A673 (cell line): ENCODE data around the gene PHAX. TPM values are rescaled to one million over a fixed set of nuclear protein-coding genes. Genes with fewer than 3 reads are reported as not detected.
"Not testable (repeated sequence)": the region's sequence is repeated elsewhere in the genome, so short reads cannot be mapped to it uniquely, and the experiment has no call there.

ENCODE experiments used
- Bru-seq: library from RNA; stranded (reverse); fragments of 400-500 nt; gene quantifications from one replicate; lab custom pipeline; 2021; lab: Mats Ljungman, UMichigan
- BruChase-seq, 2 experiments: library from RNA; stranded (reverse); fragments of 400-500 nt; gene quantifications; one replicate each; lab custom pipeline; 2021; lab: Mats Ljungman, UMichigan
- BruUV-seq: library from RNA; stranded (reverse); fragments of 400-500 nt; replicated peaks from 2 replicates; lab custom pipeline; 2021; lab: Mats Ljungman, UMichigan
- CTCF ChIA-PET: fragments of 300-600 bp; sonication (Branson Sonifier 250); formaldehyde crosslinking; loops from one replicate; lab custom pipeline; 2022; ENCODE audit warnings: antibody characterized with exemption; lab: Charles Lee
- POLR2A ChIA-PET: fragments of 300-600 bp; sonication (Branson Sonifier 250); formaldehyde crosslinking; loops from one replicate; lab custom pipeline; 2022; ENCODE audit warnings: antibody characterized with exemption; ENCODE audit not compliant: low non-redundant PET; lab: Charles Lee
- DNase-seq: peaks from one replicate; pipeline ENCODE4 v3.0.0-alpha.2; 2015; ENCODE audit warnings: low spot score
- H3K27ac ChIP-seq: fragments of 200-600 bp; sonication (generic); 2 replicates; pipeline ENCODE4 v1.5.1; 2016; ENCODE audit warnings: mixed run types, low read depth, mild to moderate bottlenecking, mixed read lengths, antibody characterized with exemption, low read length; ENCODE audit not compliant: poor library complexity, severe bottlenecking
- H3K27me3 ChIP-seq: fragments of 200-600 bp; sonication (generic); replicated peaks from 2 replicates; pipeline ENCODE4 v1.6.1; 2017; ENCODE audit warnings: mixed run types, low read depth, mild to moderate bottlenecking, mixed read lengths, antibody characterized with exemption, low read length; ENCODE audit not compliant: insufficient read depth, poor library complexity
- H3K36me3 ChIP-seq: fragments of 200-600 bp; sonication (generic); 2 replicates; pipeline ENCODE4 v1.6.1; 2016; ENCODE audit warnings: mixed run types, mild to moderate bottlenecking, mixed read lengths, antibody characterized with exemption, low read length; ENCODE audit not compliant: insufficient read depth, poor library complexity, severe bottlenecking
- H3K4me1 ChIP-seq: fragments of 200-600 bp; sonication (generic); 2 replicates; pipeline ENCODE4 v1.6.1; 2017; ENCODE audit warnings: mixed run types, mild to moderate bottlenecking, mixed read lengths, antibody characterized with exemption, low read length; ENCODE audit not compliant: insufficient read depth, poor library complexity, severe bottlenecking
- H3K4me3 ChIP-seq: fragments of 200-600 bp; sonication (generic); 2 replicates; pipeline ENCODE4 v1.5.1; 2016; ENCODE audit warnings: low read depth, mixed run types, mild to moderate bottlenecking, mixed read lengths, low read length; ENCODE audit not compliant: poor library complexity, severe bottlenecking
- H3K9me3 ChIP-seq: fragments of 200-600 bp; sonication (generic); 2 replicates; pipeline ENCODE4 v1.6.1; 2016; ENCODE audit warnings: mixed run types, low read depth, mild to moderate bottlenecking, mixed read lengths, antibody characterized with exemption, low read length; ENCODE audit not compliant: poor library complexity, severe bottlenecking
- CTCF ChIP-seq: fragments of 300-800, 200-600 bp; sonication (generic); conservative IDR thresholded peaks from 2 replicates; pipeline ENCODE4 v1.5.1; 2017; ENCODE audit warnings: low read depth, mild to moderate bottlenecking, antibody characterized with exemption, low read length, moderate library complexity, mixed read lengths
- EZH2 ChIP-seq: fragments of 200-600 bp; sonication (generic); IDR thresholded peaks from 2 replicates; pipeline ENCODE4 v1.6.1; 2017; ENCODE audit warnings: borderline replicate concordance, low read depth, mild to moderate bottlenecking, mixed read lengths, antibody characterized with exemption, low read length; ENCODE audit not compliant: poor library complexity, severe bottlenecking
- intact Hi-C: fragments of 100-400 bp; cut with micrococcal nuclease; formaldehyde crosslinking; loops from one replicate; pipeline ENCODE4 v1.10.0; 2022; ENCODE audit not compliant: unreplicated experiment
- long read RNA-seq: library from polyadenylated mRNA; stranded (forward); transcript quantifications from one replicate; pipeline ENCODE4 v2.0.0, GENCODE V29; 2022
- total RNA-seq: library from RNA; stranded (reverse); gene quantifications from 2 replicates; pipeline ENCODE4 v1.2.3, GENCODE V29; 2021

The PHAX gene
- total RNA-seq, result 71.3 and 73.1 TPM in 2 replicates
- Bru-seq, nascent RNA, result percentile 87 among the genes with signal in this experiment
- BruChase-seq, experiment 1, labeled RNA remaining after a 2-hour chase, result percentile 90 among the genes with signal in this experiment
- BruChase-seq, experiment 2, labeled RNA remaining after a 6-hour chase, result percentile 86 among the genes with signal in this experiment
- long read RNA-seq, full-length matches to known transcripts, result 57 of 77 reads
- long read RNA-seq, partial matches to known transcripts, result 8 of 77 reads
- long read RNA-seq, other reads (novel, unspliced or antisense), result 12 of 77 reads

DNA sequence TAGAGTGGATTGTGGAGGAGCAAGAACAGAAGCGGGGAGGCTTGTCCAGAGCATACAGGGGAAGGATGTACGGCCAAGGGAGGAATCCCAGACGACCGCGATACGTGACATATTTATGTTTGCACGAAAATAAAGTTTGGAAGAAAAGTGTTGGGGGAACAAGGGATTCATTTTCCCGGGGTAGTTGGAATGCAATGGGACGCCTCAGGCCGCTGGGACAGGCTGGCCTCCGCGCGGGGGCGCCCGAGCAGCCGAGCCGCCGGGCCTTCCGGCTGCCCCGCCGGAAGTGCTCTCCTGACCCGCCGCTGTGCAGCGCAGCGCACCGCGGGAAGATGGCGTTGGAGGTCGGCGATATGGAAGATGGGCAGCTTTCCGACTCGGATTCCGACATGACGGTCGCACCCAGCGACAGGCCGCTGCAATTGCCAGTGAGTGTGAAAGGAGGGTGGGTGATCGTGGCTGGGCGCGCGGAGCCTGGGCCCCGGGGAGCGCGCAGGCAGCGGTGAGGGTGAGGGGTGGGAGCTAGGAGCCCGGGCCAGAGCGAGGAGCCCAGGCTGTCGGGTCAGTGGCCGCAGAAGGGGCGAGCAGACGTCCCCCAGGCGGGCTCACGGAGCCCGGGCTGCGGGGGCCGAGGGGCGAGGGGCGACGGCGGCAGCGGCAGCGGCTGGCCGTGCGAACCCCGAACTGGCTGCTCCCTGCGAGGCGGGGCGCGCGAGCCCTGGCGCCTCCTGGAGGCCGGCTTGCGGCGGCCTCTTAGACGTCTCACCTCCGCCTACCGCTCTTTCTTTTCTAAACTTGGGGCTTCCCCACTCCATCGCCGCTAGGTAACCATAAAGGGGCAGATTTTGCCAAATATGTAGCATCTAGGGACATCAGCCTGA, at the start of gene PHAX:
TSS of gene PHAX (plus strand) at position 317 of the 881 bp plus-strand sequence. CDS start at position 333, 16 bp downstream.
- ChIA-PET CTCF (interaction anchor here (0.5 to 1.7 kb wide), 3 partner anchors 34 to 313 kb away, joined by 3 to 5 read pairs (median 3); no protein-coding TSS in a partner anchor), POLR2A (no interaction called here)
- Histone ChIP-seq H3K9me3 (no peaks in the 10 kb centered on the region), H3K4me3 (peak within 1 kb of the TSS; percentile 98), H3K36me3 (peaks cover 26% of the 10 kb centered on the region), H3K27ac (peak within 1 kb of the TSS; percentile 90), H3K4me1 (peaks cover 7% of the 10 kb centered on the region), H3K27me3 (no peaks in the 10 kb centered on the region)
- BruUV-seq, result TSS peak; percentile 44
- TF ChIP-seq CTCF, result peak; percentile 75
- TF ChIP-seq EZH2, result no peak
- intact Hi-C loops, result no loop called here
- DNase-seq, result peak; percentile 86

GRCh38 chr5:126552614-126553013, 48.1 kb upstream of the PHAX start:
- Histone ChIP-seq H3K9me3 (no peaks in the 10 kb centered on the region), H3K27ac (no peak overlapping the region), H3K4me1 (no peaks in the 10 kb centered on the region), H3K36me3 (peaks cover 35% of the 10 kb centered on the region), H3K27me3 (no peaks in the 10 kb centered on the region), H3K4me3 (no peak overlapping the region)
- intact Hi-C loops, result no loop called here
- ChIA-PET CTCF (no interaction called here), POLR2A (no interaction called here)
- DNase-seq, result no peak
- no peak for TF ChIP-seq EZH2
- TF ChIP-seq CTCF, result no peak
- BruUV-seq, result no TSS peak

GRCh38 chr5:126555101-126555500, 45.6 kb upstream of the PHAX start:
- H3K27ac ChIP-seq, DNase-seq, POLR2A ChIA-PET, BruUV-seq, CTCF ChIA-PET, H3K27me3 ChIP-seq, H3K4me3 ChIP-seq, intact Hi-C loops, H3K9me3 ChIP-seq, H3K4me1 ChIP-seq: not testable (repeated sequence)
- H3K36me3 ChIP-seq, result peaks cover 13% of the 10 kb centered on the region
